Gastrocnemius medialis (tissue), 4 donors: ENCODE data around the gene THAP12.

Experiments
- CTCF ChIP-seq, 5 experiments: fragments of 450-650 bp in 3 of 5; fragments of 200-600 bp in 2 of 5; sonication (generic) in 2 of 5; IDR thresholded peaks in 4 of 5; conservative IDR thresholded peaks in 1 of 5; 1 replicate in 4 of 5; 2 replicates in 1 of 5; pipeline ENCODE4 v1.5.1; 2016 to 2019; ENCODE audit warnings: antibody characterized with exemption in 5 of 5, mild to moderate bottlenecking in 3 of 5, moderate library complexity in 3 of 5
- POLR2A ChIP-seq, 2 donors: fragments of 450-650 bp; IDR thresholded peaks; one replicate each; pipeline ENCODE4 v1.6.1; 2017; ENCODE audit warnings: antibody characterized with exemption in 2 of 2, mild to moderate bottlenecking in 2 of 2, moderate library complexity in 2 of 2

- TF ChIP-seq POLR2A (IDR thresholded peaks at IDR 0.05) (no peak), CTCF (IDR thresholded peaks at IDR 0.05 in 4 of 5, conservative IDR thresholded peaks at IDR 0.05 in 1 of 5) (no peak)
These were observed 10.1 kb upstream of the THAP12 start for GRCh38 chr11:76391021-76391420.
